ENCODE data around the gene EIF1.

Gene EIF1

DNA sequence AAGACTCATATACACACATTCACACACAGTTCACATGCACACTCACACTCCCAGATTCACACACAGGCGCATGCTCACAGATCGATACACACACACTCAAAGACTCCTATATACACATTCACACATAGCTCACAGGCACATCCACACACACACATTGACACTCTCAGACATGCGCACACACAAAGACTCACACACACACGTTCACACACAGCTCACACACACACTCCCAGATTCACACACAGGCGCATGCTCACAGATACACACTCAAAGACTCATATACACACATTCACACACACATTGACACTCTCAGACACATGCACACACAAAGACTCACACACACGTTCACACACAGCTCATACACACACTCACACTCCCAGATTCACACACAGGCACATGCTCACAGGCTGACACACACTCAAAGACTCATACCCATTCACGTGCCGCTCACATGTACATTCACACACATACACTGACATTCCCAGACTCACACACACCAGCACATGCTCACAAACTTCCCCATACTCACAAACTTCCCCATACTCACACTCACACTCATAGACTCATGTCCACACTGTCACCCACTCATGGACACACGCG is 38.7 kb upstream of the EIF1 start:
- Histone ChIP-seq H4K12ac (ENCODE audit: low read depth, low read length) (no peak overlapping the region), H3K27ac (ENCODE audit: low read depth, low read length) (no peak overlapping the region), H3K4me2 (ENCODE audit: low read length) (no peak overlapping the region), H2BK5ac (ENCODE audit: low read depth, low read length, poor library complexity) (no peak overlapping the region), H3K27me3 (ENCODE audit: insufficient read depth, low read length) (no peaks in the 10 kb centered on the region), H4K91ac (ENCODE audit: low read depth, low read length) (no peak overlapping the region), H3K79me2 (ENCODE audit: control insufficient read depth, insufficient read depth, low read length, poor library complexity) (peaks cover 3% of the 10 kb centered on the region), H3K9me3 (ENCODE audit: insufficient read depth, low read depth, low read length) (peaks cover 2% of the 10 kb centered on the region), H4K8ac (ENCODE audit: low read depth, low read length) (no peak overlapping the region), H2AFZ (ENCODE audit: insufficient read depth, low read length, poor library complexity) (no peak overlapping the region), H3K9ac (ENCODE audit: low read length) (no peak overlapping the region), H3K18ac (ENCODE audit: low read length) (no peak overlapping the region), H3K79me1 (ENCODE audit: low read length) (peaks cover 18% of the 10 kb centered on the region), H3K23ac (ENCODE audit: low read length) (no peak overlapping the region), H2AK5ac (ENCODE audit: low read length) (no peak overlapping the region), H3K36me3 (ENCODE audit: control insufficient read depth in 1 of 2, insufficient read depth in 2 of 2, low read length in 2 of 2) (no peaks in the 10 kb centered on the region), H3K4ac (ENCODE audit: low read depth, low read length) (no peak overlapping the region), H2BK120ac (ENCODE audit: insufficient read depth, low read length, poor library complexity) (no peak overlapping the region), H3K4me1 (ENCODE audit: control insufficient read depth in 1 of 2, insufficient read depth in 2 of 2, low read length in 2 of 2) (peaks cover 20 to 25% of the 10 kb centered on the region in 2 experiments), H3K14ac (ENCODE audit: low read length) (no peak overlapping the region), H2BK12ac (ENCODE audit: low read length) (no peak overlapping the region), H3K4me3 (ENCODE audit: low read depth, low read length) (peak overlapping the region; percentile 26)
- 100% methylated on average over 2 of the region's 10 CpGs for WGBS (ENCODE audit: extremely low coverage, insufficient coverage, insufficient read length)
- DNase-seq: no peak

GRCh38 chr17:41650794-41651624 is 37.7 kb upstream of the EIF1 start:
- Histone ChIP-seq H2BK120ac (ENCODE audit: insufficient read depth, low read length, poor library complexity) (no peak overlapping the region), H3K27me3 (ENCODE audit: insufficient read depth, low read length) (no peaks in the 10 kb centered on the region), H3K18ac (ENCODE audit: low read length) (no peak overlapping the region), H3K14ac (ENCODE audit: low read length) (no peak overlapping the region), H2BK12ac (ENCODE audit: low read length) (no peak overlapping the region), H4K12ac (ENCODE audit: low read depth, low read length) (no peak overlapping the region), H2AFZ (ENCODE audit: insufficient read depth, low read length, poor library complexity) (no peak overlapping the region), H3K79me1 (ENCODE audit: low read length) (peaks cover 20% of the 10 kb centered on the region), H2AK5ac (ENCODE audit: low read length) (no peak overlapping the region), H3K4ac (ENCODE audit: low read depth, low read length) (no peak overlapping the region), H3K4me2 (ENCODE audit: low read length) (no peak overlapping the region), H3K36me3 (ENCODE audit: control insufficient read depth in 1 of 2, insufficient read depth in 2 of 2, low read length in 2 of 2) (no peaks in the 10 kb centered on the region), H3K9ac (ENCODE audit: low read length) (no peak overlapping the region), H2BK5ac (ENCODE audit: low read depth, low read length, poor library complexity) (no peak overlapping the region), H3K4me3 (ENCODE audit: low read depth, low read length) (no peak overlapping the region), H3K9me3 (ENCODE audit: insufficient read depth, low read depth, low read length) (peaks cover 2% of the 10 kb centered on the region), H3K23ac (ENCODE audit: low read length) (no peak overlapping the region), H3K4me1 (ENCODE audit: control insufficient read depth in 1 of 2, insufficient read depth in 2 of 2, low read length in 2 of 2) (peaks cover 20 to 25% of the 10 kb centered on the region in 2 experiments), H4K8ac (ENCODE audit: low read depth, low read length) (no peak overlapping the region), H3K27ac (ENCODE audit: low read depth, low read length) (no peak overlapping the region), H3K79me2 (ENCODE audit: control insufficient read depth, insufficient read depth, low read length, poor library complexity) (peaks cover 3% of the 10 kb centered on the region), H4K91ac (ENCODE audit: low read depth, low read length) (no peak overlapping the region)
- no CpG with 5 or more reads among the region's 15 CpGs for WGBS (ENCODE audit: extremely low coverage, insufficient coverage, insufficient read length)
- no peak for DNase-seq

- Histone ChIP-seq H3K27me3 (ENCODE audit: insufficient read depth, low read length) (no peaks in the 10 kb centered on the region), H3K79me2 (ENCODE audit: control insufficient read depth, insufficient read depth, low read length, poor library complexity) (peaks cover 3% of the 10 kb centered on the region), H2AFZ (ENCODE audit: insufficient read depth, low read length, poor library complexity) (no peak overlapping the region), H3K18ac (ENCODE audit: low read length) (no peak overlapping the region), H3K23ac (ENCODE audit: low read length) (peak overlapping the region; percentile 22), H3K79me1 (ENCODE audit: low read length) (peaks cover 17% of the 10 kb centered on the region), H3K4me1 (ENCODE audit: control insufficient read depth in 1 of 2, insufficient read depth in 2 of 2, low read length in 2 of 2) (peaks cover 17 to 25% of the 10 kb centered on the region in 2 experiments), H3K27ac (ENCODE audit: low read depth, low read length) (no peak overlapping the region), H3K9me3 (ENCODE audit: insufficient read depth, low read depth, low read length) (peaks cover 4% of the 10 kb centered on the region), H2BK120ac (ENCODE audit: insufficient read depth, low read length, poor library complexity) (no peak overlapping the region), H3K14ac (ENCODE audit: low read length) (no peak overlapping the region), H2BK12ac (ENCODE audit: low read length) (no peak overlapping the region), H3K9ac (ENCODE audit: low read length) (no peak overlapping the region), H2AK5ac (ENCODE audit: low read length) (no peak overlapping the region), H4K12ac (ENCODE audit: low read depth, low read length) (no peak overlapping the region), H3K4me2 (ENCODE audit: low read length) (no peak overlapping the region), H3K4ac (ENCODE audit: low read depth, low read length) (no peak overlapping the region), H4K8ac (ENCODE audit: low read depth, low read length) (no peak overlapping the region), H3K4me3 (ENCODE audit: low read depth, low read length) (peak overlapping the region; percentile 50), H4K91ac (ENCODE audit: low read depth, low read length) (no peak overlapping the region), H2BK5ac (ENCODE audit: low read depth, low read length, poor library complexity) (no peak overlapping the region), H3K36me3 (ENCODE audit: control insufficient read depth in 1 of 2, insufficient read depth in 2 of 2, low read length in 2 of 2) (no peaks in the 10 kb centered on the region)
- DNase-seq: no peak
- no CpG with 5 or more reads among the region's 13 CpGs for WGBS (ENCODE audit: extremely low coverage, insufficient coverage, insufficient read length)
Observed at GRCh38 chr17:41651625-41652460, 36.8 kb upstream of the EIF1 start.

- H3K9ac ChIP-seq (ENCODE audit: low read length): no peak overlapping the region
Observed at GRCh38 chr17:41652461-41652970, 36.2 kb upstream of the EIF1 start.

More at GRCh38 chr17:41652461-41652970, 36.2 kb upstream of the EIF1 start:
- Histone ChIP-seq H2BK12ac (ENCODE audit: low read length) (no peak overlapping the region), H3K23ac (ENCODE audit: low read length) (no peak overlapping the region), H3K14ac (ENCODE audit: low read length) (no peak overlapping the region), H4K12ac (ENCODE audit: low read depth, low read length) (no peak overlapping the region), H3K79me1 (ENCODE audit: low read length) (peaks cover 14% of the 10 kb centered on the region), H3K9me3 (ENCODE audit: insufficient read depth, low read depth, low read length) (peaks cover 4% of the 10 kb centered on the region), H3K27me3 (ENCODE audit: insufficient read depth, low read length) (no peaks in the 10 kb centered on the region), H2BK120ac (ENCODE audit: insufficient read depth, low read length, poor library complexity) (no peak overlapping the region), H2AFZ (ENCODE audit: insufficient read depth, low read length, poor library complexity) (no peak overlapping the region), H4K91ac (ENCODE audit: low read depth, low read length) (no peak overlapping the region), H3K79me2 (ENCODE audit: control insufficient read depth, insufficient read depth, low read length, poor library complexity) (peaks cover 3% of the 10 kb centered on the region), H3K4me1 (ENCODE audit: control insufficient read depth in 1 of 2, insufficient read depth in 2 of 2, low read length in 2 of 2) (peaks cover 17 to 21% of the 10 kb centered on the region in 2 experiments), H3K18ac (ENCODE audit: low read length) (no peak overlapping the region), H3K36me3 (ENCODE audit: control insufficient read depth in 1 of 2, insufficient read depth in 2 of 2, low read length in 2 of 2) (no peaks in the 10 kb centered on the region), H2BK5ac (ENCODE audit: low read depth, low read length, poor library complexity) (no peak overlapping the region), H3K4me2 (ENCODE audit: low read length) (no peak overlapping the region), H3K4me3 (ENCODE audit: low read depth, low read length) (no peak overlapping the region), H3K4ac (ENCODE audit: low read depth, low read length) (no peak overlapping the region), H4K8ac (ENCODE audit: low read depth, low read length) (no peak overlapping the region), H2AK5ac (ENCODE audit: low read length) (no peak overlapping the region), H3K27ac (ENCODE audit: low read depth, low read length) (no peak overlapping the region)
- no CpG with 5 or more reads among the region's 5 CpGs for WGBS (ENCODE audit: extremely low coverage, insufficient coverage, insufficient read length)
- DNase-seq: no peak
